ENCODE data around the gene PXYLP1. TPM values are rescaled to one million over a fixed set of nuclear protein-coding genes. Genes with fewer than 3 reads are reported as not detected.

The PXYLP1 gene
- total and polyA plus RNA-seq, 2 experiments from 2014 or later: 21.3 to 25.8 TPM

GRCh38 chr3:141271279-141272030, 39.8 kb downstream of the PXYLP1 start:
- Histone ChIP-seq H3K79me2 (no peaks in the 10 kb centered on the region), H3K9me2 (replicated peaks; ENCODE audit: insufficient read depth) (no peaks in the 10 kb centered on the region), H3K36me3 (replicated peaks; ENCODE audit: insufficient read depth, low read depth) (no peaks in the 10 kb centered on the region), H3K9me3 (ENCODE audit: low read depth) (no peaks in the 10 kb centered on the region), H3K27me3 (no peaks in the 10 kb centered on the region), H3K4me3 (no peak overlapping the region), H3K4me1 (ENCODE audit: insufficient read depth) (peaks cover 9% of the 10 kb centered on the region), H3K4me2 (no peak overlapping the region), H3K27ac (peak overlapping the region; percentile 65), H2AFZ (no peak overlapping the region), H4K20me1 (ENCODE audit: insufficient read depth, poor library complexity, severe bottlenecking) (no peaks in the 10 kb centered on the region)
- TF ChIP-seq EZH2phosphoT487 (IDR thresholded peaks at IDR 0.05; ENCODE audit: low read depth, severe bottlenecking, unreplicated experiment) (no peak), EZH2 (IDR thresholded peaks at IDR 0.05; ENCODE audit: borderline replicate concordance) (no peak), CTCF (IDR thresholded peaks at IDR 0.05; ENCODE audit: poor library complexity) (no peak)
- peak; percentile 51 for DNase-seq (ENCODE audit: low spot score)
- 85% methylated on average over 4 of the region's 4 CpGs for WGBS (ENCODE audit: low lambda C conversion rate, missing lambda C conversion rate)

GRCh38 chr3:141272906-141273662, 41.5 kb downstream of the PXYLP1 start:
- no peaks in the 10 kb centered on the region for H3K9me3 ChIP-seq (ENCODE audit: low read depth)
- 95% methylated on average over 8 of the region's 8 CpGs for WGBS (ENCODE audit: low lambda C conversion rate, missing lambda C conversion rate)
- H3K79me2 ChIP-seq: no peaks in the 10 kb centered on the region
- DNase-seq (ENCODE audit: low spot score): no peak
- H3K36me3 ChIP-seq (replicated peaks; ENCODE audit: insufficient read depth, low read depth): no peaks in the 10 kb centered on the region
- H3K27me3 ChIP-seq: no peaks in the 10 kb centered on the region
- no peak overlapping the region for H3K4me2 ChIP-seq
- no peaks in the 10 kb centered on the region for H4K20me1 ChIP-seq (ENCODE audit: insufficient read depth, poor library complexity, severe bottlenecking)
- TF ChIP-seq CTCF (IDR thresholded peaks at IDR 0.05; ENCODE audit: poor library complexity) (no peak), EZH2phosphoT487 (IDR thresholded peaks at IDR 0.05; ENCODE audit: low read depth, severe bottlenecking, unreplicated experiment) (no peak), EZH2 (IDR thresholded peaks at IDR 0.05; ENCODE audit: borderline replicate concordance) (no peak)
- peaks cover 9% of the 10 kb centered on the region for H3K4me1 ChIP-seq (ENCODE audit: insufficient read depth)
- H3K4me3 ChIP-seq: no peak overlapping the region
- H2AFZ ChIP-seq: no peak overlapping the region
- no peak overlapping the region for H3K27ac ChIP-seq
- H3K9me2 ChIP-seq (replicated peaks; ENCODE audit: insufficient read depth): no peaks in the 10 kb centered on the region

GRCh38 chr3:141273700-141274410, 42.2 kb downstream of the PXYLP1 start:
- no peaks in the 10 kb centered on the region for H3K79me2 ChIP-seq
- no peaks in the 10 kb centered on the region for H3K36me3 ChIP-seq (replicated peaks; ENCODE audit: insufficient read depth, low read depth)
- no peaks in the 10 kb centered on the region for H3K9me2 ChIP-seq (replicated peaks; ENCODE audit: insufficient read depth)
- DNase-seq (ENCODE audit: low spot score): no peak
- H3K9me3 ChIP-seq (ENCODE audit: low read depth): no peaks in the 10 kb centered on the region
- no peak overlapping the region for H3K4me2 ChIP-seq
- H3K4me3 ChIP-seq: no peak overlapping the region
- H4K20me1 ChIP-seq (ENCODE audit: insufficient read depth, poor library complexity, severe bottlenecking): no peaks in the 10 kb centered on the region
- no peaks in the 10 kb centered on the region for H3K27me3 ChIP-seq
- TF ChIP-seq EZH2phosphoT487 (IDR thresholded peaks at IDR 0.05; ENCODE audit: low read depth, severe bottlenecking, unreplicated experiment) (no peak), EZH2 (IDR thresholded peaks at IDR 0.05; ENCODE audit: borderline replicate concordance) (no peak), CTCF (IDR thresholded peaks at IDR 0.05; ENCODE audit: poor library complexity) (no peak)
- H3K27ac ChIP-seq: no peak overlapping the region
- H2AFZ ChIP-seq: no peak overlapping the region
- 94% methylated on average over 15 of the region's 15 CpGs for WGBS (ENCODE audit: low lambda C conversion rate, missing lambda C conversion rate)
- peaks cover 9% of the 10 kb centered on the region for H3K4me1 ChIP-seq (ENCODE audit: insufficient read depth)

Measured in hepatocyte (in vitro differentiated cells).